ENCODE measurements around the gene RAB11FIP3.

RAB11FIP3 gene

GRCh38 chr16:495127-495748 is 69.8 kb downstream of the RAB11FIP3 start:
- no peak overlapping the region for H3K4me3 ChIP-seq (ENCODE audit: control insufficient read depth, low read depth, low read length)
- TF ChIP-seq, protein P1, sequence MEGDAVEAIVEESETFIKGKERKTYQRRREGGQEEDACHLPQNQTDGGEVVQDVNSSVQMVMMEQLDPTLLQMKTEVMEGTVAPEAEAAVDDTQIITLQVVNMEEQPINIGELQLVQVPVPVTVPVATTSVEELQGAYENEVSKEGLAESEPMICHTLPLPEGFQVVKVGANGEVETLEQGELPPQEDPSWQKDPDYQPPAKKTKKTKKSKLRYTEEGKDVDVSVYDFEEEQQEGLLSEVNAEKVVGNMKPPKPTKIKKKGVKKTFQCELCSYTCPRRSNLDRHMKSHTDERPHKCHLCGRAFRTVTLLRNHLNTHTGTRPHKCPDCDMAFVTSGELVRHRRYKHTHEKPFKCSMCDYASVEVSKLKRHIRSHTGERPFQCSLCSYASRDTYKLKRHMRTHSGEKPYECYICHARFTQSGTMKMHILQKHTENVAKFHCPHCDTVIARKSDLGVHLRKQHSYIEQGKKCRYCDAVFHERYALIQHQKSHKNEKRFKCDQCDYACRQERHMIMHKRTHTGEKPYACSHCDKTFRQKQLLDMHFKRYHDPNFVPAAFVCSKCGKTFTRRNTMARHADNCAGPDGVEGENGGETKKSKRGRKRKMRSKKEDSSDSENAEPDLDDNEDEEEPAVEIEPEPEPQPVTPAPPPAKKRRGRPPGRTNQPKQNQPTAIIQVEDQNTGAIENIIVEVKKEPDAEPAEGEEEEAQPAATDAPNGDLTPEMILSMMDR (conservative IDR thresholded peaks at IDR 0.05; ENCODE audit: control insufficient read depth, insufficient read depth, low read depth, low read length) = peak; percentile 53
- peak; percentile 49 for DNase-seq (ENCODE audit: low read depth)

DNA sequence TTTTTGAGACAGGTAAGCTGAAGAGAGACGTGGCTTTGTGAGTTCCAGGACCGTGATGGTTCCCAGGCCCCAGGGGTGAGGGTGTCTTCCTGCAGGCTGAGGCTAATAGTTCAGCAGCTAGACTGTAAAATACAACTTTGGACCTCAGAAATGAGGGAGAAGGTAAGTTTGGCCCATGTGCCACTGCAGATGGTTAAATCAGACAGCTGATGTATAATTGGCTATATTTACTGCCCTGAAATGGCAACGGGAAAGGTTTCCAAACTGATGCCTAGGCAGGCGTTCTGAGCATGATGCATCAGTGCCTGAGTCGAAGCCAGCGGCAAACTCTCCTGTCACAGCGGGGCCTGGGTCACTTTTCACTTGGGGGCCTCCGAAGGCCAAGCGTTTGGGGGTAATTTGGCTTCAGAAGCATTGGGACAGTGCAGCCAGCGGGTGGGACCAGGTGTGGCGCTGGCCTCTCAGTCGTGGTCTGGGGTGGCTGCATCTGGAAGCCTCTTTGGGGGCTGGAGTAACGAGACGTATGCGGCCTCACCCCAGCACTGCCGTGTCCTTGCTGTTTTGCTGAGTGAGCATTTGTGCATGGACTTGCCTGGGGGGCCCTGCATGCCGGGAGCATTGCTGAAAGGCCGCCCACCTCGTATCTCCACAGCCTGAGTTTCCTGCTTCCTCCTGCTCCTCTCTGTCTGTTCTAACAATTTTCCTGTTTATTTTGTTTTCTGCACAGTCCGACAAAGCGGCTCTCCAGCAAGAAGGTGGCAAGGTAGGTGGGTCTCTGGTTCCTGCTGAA is 70.8 kb downstream of the RAB11FIP3 start:
- no peak for DNase-seq (ENCODE audit: low read depth)
- TF ChIP-seq, protein P1 (conservative IDR thresholded peaks at IDR 0.05; ENCODE audit: control insufficient read depth, insufficient read depth, low read depth, low read length) = no peak
- H3K4me3 ChIP-seq (ENCODE audit: control insufficient read depth, low read depth, low read length) = no peak overlapping the region

DNA sequence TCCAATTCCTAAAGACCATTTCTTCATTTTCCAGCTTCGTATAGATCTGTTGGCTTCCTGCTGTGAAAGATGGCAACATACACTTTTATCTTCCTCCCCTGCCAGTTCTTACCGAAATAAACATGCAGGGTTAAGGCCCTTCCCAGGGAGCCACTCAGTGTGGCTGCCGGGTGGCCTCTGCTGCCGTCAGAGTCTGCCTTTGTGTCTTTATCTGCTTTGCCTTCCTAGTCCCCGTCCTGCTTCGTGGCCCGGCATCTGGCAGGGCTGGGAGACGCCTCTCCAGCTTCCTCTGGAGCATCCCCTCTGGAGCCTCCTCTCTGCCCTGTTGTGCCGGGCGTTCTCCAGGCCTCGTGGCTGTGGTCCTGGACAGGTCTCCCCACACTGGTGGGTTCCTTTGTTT is 71.8 kb downstream of the RAB11FIP3 start:
- no peak overlapping the region for H3K4me3 ChIP-seq (ENCODE audit: control insufficient read depth, low read depth, low read length)
- TF ChIP-seq, protein P1 (conservative IDR thresholded peaks at IDR 0.05; ENCODE audit: control insufficient read depth, insufficient read depth, low read depth, low read length) = no peak
- DNase-seq (ENCODE audit: low read depth) = no peak

GRCh38 chr16:499924-500323 is 74.5 kb downstream of the RAB11FIP3 start:
- no peak for DNase-seq (ENCODE audit: low read depth)
- H3K4me3 ChIP-seq (ENCODE audit: control insufficient read depth, low read depth, low read length) = no peak overlapping the region
- TF ChIP-seq, protein P1 (conservative IDR thresholded peaks at IDR 0.05; ENCODE audit: control insufficient read depth, insufficient read depth, low read depth, low read length) = no peak

- TF ChIP-seq, protein P1 (conservative IDR thresholded peaks at IDR 0.05; ENCODE audit: control insufficient read depth, insufficient read depth, low read depth, low read length) = no peak
- no peak overlapping the region for H3K4me3 ChIP-seq (ENCODE audit: control insufficient read depth, low read depth, low read length)
- DNase-seq (ENCODE audit: low read depth) = no peak
These were observed 75.3 kb downstream of the RAB11FIP3 start for GRCh38 chr16:500709-501108.

- TF ChIP-seq, protein P1 (conservative IDR thresholded peaks at IDR 0.05; ENCODE audit: control insufficient read depth, insufficient read depth, low read depth, low read length) = no peak
- no peak for DNase-seq (ENCODE audit: low read depth)
These were observed 76.9 kb downstream of the RAB11FIP3 start for GRCh38 chr16:502179-502943.

More at GRCh38 chr16:502179-502943, 76.9 kb downstream of the RAB11FIP3 start:
- H3K4me3 ChIP-seq (ENCODE audit: control insufficient read depth, low read depth, low read length) = no peak overlapping the region

Measured in fibroblast of mammary gland (primary cell).